HEK293T (cell line): ENCODE data around the gene RNF19B.

Source experiments
- BHLHE40 ChIP-seq: fragments of 450-650 bp; IDR thresholded peaks from 2 replicates; pipeline ENCODE4 v1.6.1; 2016; ENCODE audit warnings: mild to moderate bottlenecking, moderate library complexity, borderline replicate concordance
- FOXA1 ChIP-seq: fragments of 450-650 bp; IDR thresholded peaks from 2 replicates; pipeline ENCODE4 v1.6.1; 2016; ENCODE audit warnings: mild to moderate bottlenecking
- FOXK2 ChIP-seq: fragments of 450-650 bp; IDR thresholded peaks from 2 replicates; pipeline ENCODE4 v1.6.1; 2016; ENCODE audit warnings: mild to moderate bottlenecking
- FOXM1 ChIP-seq: fragments of 450-650 bp; IDR thresholded peaks from 2 replicates; pipeline ENCODE4 v1.6.1; 2017; ENCODE audit warnings: mild to moderate bottlenecking, borderline replicate concordance
- HDGF ChIP-seq: fragments of 450-650 bp; IDR thresholded peaks from 2 replicates; pipeline ENCODE4 v1.6.1; 2017; ENCODE audit warnings: antibody characterized with exemption, borderline replicate concordance
- L3MBTL2 ChIP-seq: fragments of 450-650 bp; conservative IDR thresholded peaks from 2 replicates; pipeline ENCODE4 v1.6.1; 2016; ENCODE audit warnings: mild to moderate bottlenecking
- NFRKB ChIP-seq: fragments of 450-650 bp; IDR thresholded peaks from 2 replicates; pipeline ENCODE4 v1.6.1; 2016; ENCODE audit warnings: mild to moderate bottlenecking, moderate library complexity
- SP1 ChIP-seq: fragments of 450-650 bp; IDR thresholded peaks from 2 replicates; pipeline ENCODE4 v1.6.1; 2017
- SUZ12 ChIP-seq: fragments of 450-650 bp; IDR thresholded peaks from 2 replicates; pipeline ENCODE4 v1.6.1; 2016; ENCODE audit warnings: mild to moderate bottlenecking
- TARDBP ChIP-seq: fragments of 450-650 bp; IDR thresholded peaks from 2 replicates; pipeline ENCODE4 v1.6.1; 2016
- ZNF384 ChIP-seq: fragments of 450-650 bp; IDR thresholded peaks from 2 replicates; pipeline ENCODE4 v1.6.1; 2016
- TF ChIP-seq, protein P1 (sequence below): fragments of 450-650 bp; IDR thresholded peaks from 2 replicates; pipeline ENCODE4 v1.6.1; 2016

DNA sequence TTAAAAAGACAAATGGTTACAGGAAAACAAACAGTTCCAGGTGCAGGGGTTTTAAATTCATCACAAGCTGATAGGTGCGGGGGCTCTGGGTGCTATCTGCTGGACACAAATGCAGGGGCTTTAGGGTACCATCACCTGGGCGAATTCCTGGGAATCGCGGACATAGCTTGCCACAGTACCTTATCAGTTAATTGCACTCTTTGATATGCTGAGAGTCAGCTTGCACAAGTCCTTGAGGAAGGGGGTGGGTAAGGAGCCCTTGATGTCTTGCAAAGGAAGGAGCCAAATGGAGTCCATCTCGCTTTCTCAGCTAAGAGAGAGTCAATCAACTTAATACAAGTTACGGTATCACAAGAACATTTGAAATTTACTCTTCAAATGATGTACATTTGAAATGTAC lies 38.0 kb downstream of the RNF19B start:
- TF ChIP-seq NFRKB (no peak), FOXK2 (no peak), FOXM1 (no peak), FOXA1 (no peak), SUZ12 (no peak), HDGF (no peak), BHLHE40 (no peak), SP1 (no peak), L3MBTL2 (no peak), ZNF384 (no peak), TARDBP (no peak)
- TF ChIP-seq, protein P1, sequence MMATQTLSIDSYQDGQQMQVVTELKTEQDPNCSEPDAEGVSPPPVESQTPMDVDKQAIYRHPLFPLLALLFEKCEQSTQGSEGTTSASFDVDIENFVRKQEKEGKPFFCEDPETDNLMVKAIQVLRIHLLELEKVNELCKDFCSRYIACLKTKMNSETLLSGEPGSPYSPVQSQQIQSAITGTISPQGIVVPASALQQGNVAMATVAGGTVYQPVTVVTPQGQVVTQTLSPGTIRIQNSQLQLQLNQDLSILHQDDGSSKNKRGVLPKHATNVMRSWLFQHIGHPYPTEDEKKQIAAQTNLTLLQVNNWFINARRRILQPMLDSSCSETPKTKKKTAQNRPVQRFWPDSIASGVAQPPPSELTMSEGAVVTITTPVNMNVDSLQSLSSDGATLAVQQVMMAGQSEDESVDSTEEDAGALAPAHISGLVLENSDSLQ = no peak
